Ovary (tissue), 9 donors: ENCODE measurements around the gene ECSIT. TPM values are rescaled to one million over a fixed set of nuclear protein-coding genes. Genes with fewer than 3 reads are reported as not detected.
"Not testable (repeated sequence)": the region's sequence is repeated elsewhere in the genome, so short reads cannot be mapped to it uniquely, and the experiment has no call there.

ENCODE experiments used
- DNase-seq, 5 donors: peaks; one replicate each; pipeline ENCODE4 v3.0.0-alpha.2; 2019 to 2020
- H3K27ac ChIP-seq, 2 donors: fragments of 200-600 bp; one replicate each; pipeline versions ENCODE4 v1.5.1 to v1.8.0; 2019 to 2022
- H3K27me3 ChIP-seq: fragments of 200-600 bp; one replicate; pipeline ENCODE4 v1.8.0; 2022
- H3K36me3 ChIP-seq: fragments of 200-600 bp; sonication (generic); one replicate; pipeline ENCODE4 v1.5.1; 2019
- H3K4me1 ChIP-seq: one replicate; pipeline ENCODE4 v1.8.1; 2013; ENCODE audit warnings: mild to moderate bottlenecking, moderate library complexity; ENCODE audit not compliant: insufficient read depth
- H3K4me3 ChIP-seq: fragments of 200-600 bp; sonication (generic); one replicate; pipeline ENCODE4 v1.5.1; 2017
- H3K9me3 ChIP-seq, 2 donors: fragments of 200-600 bp in 1 of 2; sonication (generic) in 1 of 2; one replicate each; pipeline versions ENCODE4 v1.5.1 to v1.8.1; 2013 to 2019; ENCODE audit warnings: mild to moderate bottlenecking in 1 of 2, moderate library complexity in 1 of 2
- EP300 ChIP-seq: sonication (generic); formaldehyde crosslinking; IDR thresholded peaks from one replicate; pipeline ENCODE4 v1.6.1; 2017; ENCODE audit warnings: antibody characterized with exemption
- POLR2A ChIP-seq: fragments of 450-650 bp; IDR thresholded peaks from one replicate; pipeline ENCODE4 v1.6.1; 2017; ENCODE audit warnings: antibody characterized with exemption, mild to moderate bottlenecking, moderate library complexity
- WGBS, 3 donors: extraction: QIAGEN DNeasy Blood & Tissue Kit in 1 of 3; methylation state at CpG; one replicate each; pipeline versions ENCODE4 v1.1.5 to v1.1.7; 2013 to 2017; 5-methylcytosine and 5-hydroxymethylcytosine counted together
- intact Hi-C, 4 donors: fragments of 100-400 bp; cut with DNase I; formaldehyde crosslinking; loops; one replicate each; pipeline versions ENCODE4 v1.11.0 to v1.15.1; 2022 to 2023
- polyA plus RNA-seq, 2 donors: library from polyadenylated mRNA; stranded (reverse); fragments of 200-250 nt in 1 of 2; fragments of 350-450 nt in 1 of 2; fragmentation: Illumina TruSeq in 1 of 2; extraction: RNeasy Lipid Tissue Mini Kit (QIAGEN cat#74804) in 1 of 2; gene quantifications; one replicate each; pipeline ENCODE4 v1.2.3, GENCODE V29; 2013 to 2014
- total RNA-seq, 7 donors: library from RNA; depleted of rRNA in 2 of 7; stranded (reverse); fragments of >200 nt in 2 of 7; fragmentation: NEBNext Ultra II Directional in 3 of 7; extraction: Animal tissue kit (Norgen Biotek cat#: 25700) in 3 of 7; gene quantifications; one replicate each; pipeline versions ENCODE4 v1.1.0 to v1.2.4, GENCODE V29; 2016 to 2023
- TF ChIP-seq, protein P1 (sequence below), 3 donors: fragments of 450-650 bp in 2 of 3; fragments of 200-600 bp in 1 of 3; IDR thresholded peaks; one replicate each; pipeline versions ENCODE4 v1.5.1 to v1.8.0; 2016 to 2022; ENCODE audit warnings: antibody characterized with exemption in 3 of 3, mild to moderate bottlenecking in 1 of 3
- donor health status: DM: no; HTN: no; CAD: no; lungs with moderate emphysema.
- donor health status: DM: no; HTN: no; CAD: no.
- donor health status: Bipolar disorder and iron deficiency.
- donor health status: DM: yes; HTN: yes; CAD: no.
- donor health status: DM: no; HTN: no; CAD: no.
- donor health status: DM: yes; HTN: yes; CAD: no.

Gene ECSIT
- total and polyA plus RNA-seq, 9 donors, result 16.3 to 84.8 (median 58.2) TPM

DNA sequence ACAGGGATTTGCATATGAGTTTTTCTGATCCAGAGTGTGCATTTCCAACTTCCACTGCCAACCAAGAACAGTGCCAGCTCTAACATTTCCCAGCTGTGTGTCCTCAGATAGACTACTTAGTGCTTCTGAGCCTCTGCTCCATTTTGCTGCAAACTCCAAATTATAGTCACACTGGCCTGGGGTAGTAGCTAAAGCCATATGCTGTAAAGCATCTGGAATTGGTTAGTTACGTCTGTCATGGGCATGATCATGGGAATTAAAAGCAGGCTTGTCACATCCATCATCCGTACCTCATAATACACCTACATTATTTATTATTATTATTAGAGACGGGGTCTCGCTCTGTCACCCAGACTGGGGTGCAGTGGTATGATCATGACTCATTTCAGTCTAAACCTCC lies 55.2 kb downstream of the ECSIT start:
- no peak overlapping the region for H3K27ac ChIP-seq
- no peak for DNase-seq
- H3K4me1 ChIP-seq, result no peaks in the 10 kb centered on the region
- intact Hi-C loops, result loop anchor here in 1 of 4 donors (1.0 kb wide), 1 partner anchor 17 kb away; no protein-coding TSS in a partner anchor
- no peaks in the 10 kb centered on the region for H3K36me3 ChIP-seq
- no peaks in the 10 kb centered on the region for H3K27me3 ChIP-seq
- TF ChIP-seq POLR2A (no peak), EP300 (no peak)
- TF ChIP-seq, protein P1, sequence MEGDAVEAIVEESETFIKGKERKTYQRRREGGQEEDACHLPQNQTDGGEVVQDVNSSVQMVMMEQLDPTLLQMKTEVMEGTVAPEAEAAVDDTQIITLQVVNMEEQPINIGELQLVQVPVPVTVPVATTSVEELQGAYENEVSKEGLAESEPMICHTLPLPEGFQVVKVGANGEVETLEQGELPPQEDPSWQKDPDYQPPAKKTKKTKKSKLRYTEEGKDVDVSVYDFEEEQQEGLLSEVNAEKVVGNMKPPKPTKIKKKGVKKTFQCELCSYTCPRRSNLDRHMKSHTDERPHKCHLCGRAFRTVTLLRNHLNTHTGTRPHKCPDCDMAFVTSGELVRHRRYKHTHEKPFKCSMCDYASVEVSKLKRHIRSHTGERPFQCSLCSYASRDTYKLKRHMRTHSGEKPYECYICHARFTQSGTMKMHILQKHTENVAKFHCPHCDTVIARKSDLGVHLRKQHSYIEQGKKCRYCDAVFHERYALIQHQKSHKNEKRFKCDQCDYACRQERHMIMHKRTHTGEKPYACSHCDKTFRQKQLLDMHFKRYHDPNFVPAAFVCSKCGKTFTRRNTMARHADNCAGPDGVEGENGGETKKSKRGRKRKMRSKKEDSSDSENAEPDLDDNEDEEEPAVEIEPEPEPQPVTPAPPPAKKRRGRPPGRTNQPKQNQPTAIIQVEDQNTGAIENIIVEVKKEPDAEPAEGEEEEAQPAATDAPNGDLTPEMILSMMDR (IDR thresholded peaks at IDR 0.05), result no peak
- H3K9me3 ChIP-seq, result no peaks in the 10 kb centered on the region
- H3K4me3 ChIP-seq, result no peak overlapping the region
- 69 to 77% (median 71%) methylated on average over 4 of the region's 4 CpGs for WGBS, 3 donors

DNA sequence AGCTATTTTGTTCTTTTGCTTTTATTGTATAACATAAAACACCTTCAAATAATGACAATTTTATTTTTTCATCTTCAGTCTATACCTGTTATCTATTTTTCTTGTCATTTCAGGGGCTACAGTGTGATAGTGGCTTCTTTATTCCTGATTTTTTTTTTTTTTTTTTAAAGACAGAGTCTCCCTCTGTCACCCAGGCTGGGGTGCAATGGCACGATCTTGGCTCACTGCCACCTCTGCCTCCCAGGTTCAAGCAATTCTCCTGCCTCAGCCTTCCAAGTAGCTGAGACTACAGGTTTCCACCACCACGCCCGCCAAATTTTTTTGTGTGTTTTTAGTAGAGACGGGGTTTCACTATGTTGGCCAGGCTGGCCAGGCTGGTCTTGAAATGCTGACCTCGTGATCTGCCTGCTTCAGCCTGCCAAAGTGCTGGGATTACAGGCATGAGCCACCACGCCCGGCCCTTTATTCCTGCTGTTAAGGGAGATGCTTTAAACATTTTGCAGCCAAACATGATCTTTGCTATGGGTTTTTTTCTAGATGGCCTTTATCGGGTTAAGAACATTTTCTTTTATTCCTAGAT lies 60.6 kb downstream of the ECSIT start:
- H3K9me3 ChIP-seq, H3K4me3 ChIP-seq, intact Hi-C loops, DNase-seq, H3K4me1 ChIP-seq, H3K27ac ChIP-seq, H3K36me3 ChIP-seq, H3K27me3 ChIP-seq: not testable (repeated sequence)
- 53 to 64% (median 63%) methylated on average over 8 of the region's 8 CpGs for WGBS, 3 donors

DNA sequence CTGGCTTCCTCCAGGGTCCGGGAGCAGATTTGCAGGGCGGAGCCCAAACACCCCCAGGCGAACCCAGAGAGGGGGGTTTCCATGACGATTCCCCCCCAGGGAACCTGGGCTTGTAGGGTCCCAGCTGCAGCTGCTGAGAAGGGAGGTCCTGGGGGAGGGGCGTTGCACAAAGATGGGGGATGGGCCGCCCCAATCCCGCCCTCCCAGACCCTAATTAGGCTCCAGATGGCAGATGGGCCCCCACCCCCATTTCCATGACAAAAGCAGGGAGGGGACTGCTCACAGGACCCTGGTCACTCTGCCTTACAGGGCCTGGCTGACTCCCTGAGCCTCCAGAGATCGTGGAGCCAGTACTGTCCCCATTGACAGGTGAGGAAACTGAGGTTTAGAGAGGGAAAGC lies 63.3 kb downstream of the ECSIT start:
- Histone ChIP-seq H3K4me1 (no peaks in the 10 kb centered on the region), H3K4me3 (no peak overlapping the region), H3K36me3 (no peaks in the 10 kb centered on the region), H3K27me3 (no peaks in the 10 kb centered on the region), H3K9me3 (no peaks in the 10 kb centered on the region), H3K27ac (no peak overlapping the region)
- DNase-seq, result no peak
- WGBS, 3 donors, result 22 to 36% (median 30%) methylated on average over 6 to 8 of the region's 8 CpGs
- TF ChIP-seq EP300 (no peak), POLR2A (no peak)
- TF ChIP-seq, protein P1 (IDR thresholded peaks at IDR 0.05), result no peak
- intact Hi-C loops, result no loop called here

DNA sequence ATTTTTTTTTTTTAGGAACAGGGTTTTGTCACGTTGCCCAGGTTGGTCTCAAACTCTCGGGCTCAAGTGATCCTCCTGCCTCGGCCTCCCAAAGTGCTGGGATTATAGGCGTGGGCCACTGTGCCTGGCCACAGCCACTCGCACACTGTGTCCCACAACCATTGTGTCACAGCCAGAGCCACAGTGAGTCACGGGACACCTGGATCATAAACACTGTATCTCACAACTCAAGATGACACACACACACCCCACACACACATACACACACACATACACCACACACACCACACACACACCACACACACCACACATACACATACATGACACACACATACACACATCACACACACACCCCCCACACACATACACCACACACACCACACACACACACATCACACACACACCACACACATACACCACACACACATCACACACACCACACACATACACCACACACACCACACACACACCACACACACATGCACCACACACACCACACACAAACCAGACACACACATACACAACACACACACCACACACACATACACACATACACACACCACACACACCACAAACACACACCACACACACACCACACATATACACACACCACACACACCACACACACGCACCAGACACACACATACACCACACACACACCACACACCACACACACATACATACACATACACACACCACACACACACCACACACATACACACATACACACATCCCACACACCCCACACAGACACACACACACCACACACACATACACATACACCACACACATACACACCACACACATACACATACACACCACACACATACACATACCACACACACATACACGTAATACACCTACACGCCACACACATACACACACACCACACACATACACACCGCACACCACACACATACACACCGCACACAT lies 64.3 kb downstream of the ECSIT start:
- 68 to 79% (median 77%) methylated on average over 11 of the region's 11 CpGs for WGBS, 3 donors
- H3K4me1 ChIP-seq, result no peaks in the 10 kb centered on the region
- H3K36me3 ChIP-seq, result no peaks in the 10 kb centered on the region
- H3K9me3 ChIP-seq, result no peaks in the 10 kb centered on the region
- H3K27ac ChIP-seq, result no peak overlapping the region
- H3K4me3 ChIP-seq, result no peak overlapping the region
- TF ChIP-seq, protein P1 (IDR thresholded peaks at IDR 0.05), result no peak
- TF ChIP-seq POLR2A, result no peak
- TF ChIP-seq EP300, result no peak
- intact Hi-C loops, result no loop called here
- H3K27me3 ChIP-seq, result no peaks in the 10 kb centered on the region
- no peak for DNase-seq

DNA sequence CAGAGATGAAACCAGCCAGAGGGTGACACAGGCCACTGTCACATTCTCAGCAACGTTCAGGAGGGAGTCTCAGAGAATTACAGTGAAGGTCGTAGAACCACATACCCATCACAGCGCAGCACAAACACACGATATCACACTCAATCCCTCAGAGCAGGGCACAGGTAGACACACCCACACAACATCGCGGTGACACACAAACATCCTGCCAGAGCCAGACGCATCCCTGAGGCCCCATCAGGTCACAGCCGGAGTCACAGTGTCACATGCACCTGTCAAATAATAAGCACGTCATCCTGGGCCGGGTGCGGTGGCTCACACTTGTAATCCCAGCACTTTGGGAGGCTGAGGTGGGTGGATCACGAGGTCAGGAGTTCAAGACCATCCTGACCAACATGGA lies 65.5 kb downstream of the ECSIT start:
- no peaks in the 10 kb centered on the region for H3K4me1 ChIP-seq
- H3K27me3 ChIP-seq, result no peaks in the 10 kb centered on the region
- H3K4me3 ChIP-seq, result no peak overlapping the region
- TF ChIP-seq, protein P1 (IDR thresholded peaks at IDR 0.05), result no peak
- no peak for TF ChIP-seq POLR2A
- TF ChIP-seq EP300, result no peak
- H3K9me3 ChIP-seq, result no peaks in the 10 kb centered on the region
- no peaks in the 10 kb centered on the region for H3K36me3 ChIP-seq
- DNase-seq, result no peak
- intact Hi-C loops, result no loop called here
- H3K27ac ChIP-seq, result no peak overlapping the region
- WGBS, 3 donors, result 73 to 79% (median 76%) methylated on average over 12 of the region's 12 CpGs
